Mammary epithelial cell (primary cell): Measurements from ENCODE around the gene RPL21.

Experiments
- EZH2 ChIP-seq: IDR thresholded peaks from 2 replicates; pipeline ENCODE4 v1.6.1; 2012; ENCODE audit warnings: low read length, inconsistent platforms, borderline replicate concordance
- TF ChIP-seq, protein P1 (sequence below), 2 donors: IDR thresholded peaks in 1 of 2; conservative IDR thresholded peaks in 1 of 2; 2 replicates each; pipeline ENCODE4 v1.5.1; 2011 to 2012; ENCODE audit warnings: inconsistent platforms in 2 of 2, low read length in 2 of 2, mild to moderate bottlenecking in 2 of 2, control low read depth in 1 of 2, low read depth in 1 of 2; ENCODE audit not compliant: insufficient read depth in 1 of 2; ENCODE audit errors: extremely low read depth in 1 of 2

- TF ChIP-seq, protein P1, sequence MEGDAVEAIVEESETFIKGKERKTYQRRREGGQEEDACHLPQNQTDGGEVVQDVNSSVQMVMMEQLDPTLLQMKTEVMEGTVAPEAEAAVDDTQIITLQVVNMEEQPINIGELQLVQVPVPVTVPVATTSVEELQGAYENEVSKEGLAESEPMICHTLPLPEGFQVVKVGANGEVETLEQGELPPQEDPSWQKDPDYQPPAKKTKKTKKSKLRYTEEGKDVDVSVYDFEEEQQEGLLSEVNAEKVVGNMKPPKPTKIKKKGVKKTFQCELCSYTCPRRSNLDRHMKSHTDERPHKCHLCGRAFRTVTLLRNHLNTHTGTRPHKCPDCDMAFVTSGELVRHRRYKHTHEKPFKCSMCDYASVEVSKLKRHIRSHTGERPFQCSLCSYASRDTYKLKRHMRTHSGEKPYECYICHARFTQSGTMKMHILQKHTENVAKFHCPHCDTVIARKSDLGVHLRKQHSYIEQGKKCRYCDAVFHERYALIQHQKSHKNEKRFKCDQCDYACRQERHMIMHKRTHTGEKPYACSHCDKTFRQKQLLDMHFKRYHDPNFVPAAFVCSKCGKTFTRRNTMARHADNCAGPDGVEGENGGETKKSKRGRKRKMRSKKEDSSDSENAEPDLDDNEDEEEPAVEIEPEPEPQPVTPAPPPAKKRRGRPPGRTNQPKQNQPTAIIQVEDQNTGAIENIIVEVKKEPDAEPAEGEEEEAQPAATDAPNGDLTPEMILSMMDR (conservative IDR thresholded peaks at IDR 0.05 in 1 of 2, IDR thresholded peaks at IDR 0.05 in 1 of 2; ENCODE audit: extremely low read depth in 1 of 2, insufficient read depth in 1 of 2, low read depth in 1 of 2, low read length in 2 of 2), result no peak
- TF ChIP-seq EZH2, result no peak
Observed at GRCh38 chr13:27233964-27234363, 17.4 kb upstream of the RPL21 start.
